Dedifferentiated amniotic fluid mesenchymal stem cell (primary cell): ENCODE data around the gene TRIM46.
"Not testable (repeated sequence)": the region's sequence is repeated elsewhere in the genome, so short reads cannot be mapped to it uniquely, and the experiment has no call there.

Experiments
- DNase-seq: peaks from one replicate; pipeline ENCODE4 v3.0.0-alpha.2; 2016; ENCODE audit errors: extremely low spot score

Gene TRIM46

GRCh38 chr1:155137154-155137949 lies 36.3 kb upstream of the TRIM46 start:
- no peak for DNase-seq

DNA sequence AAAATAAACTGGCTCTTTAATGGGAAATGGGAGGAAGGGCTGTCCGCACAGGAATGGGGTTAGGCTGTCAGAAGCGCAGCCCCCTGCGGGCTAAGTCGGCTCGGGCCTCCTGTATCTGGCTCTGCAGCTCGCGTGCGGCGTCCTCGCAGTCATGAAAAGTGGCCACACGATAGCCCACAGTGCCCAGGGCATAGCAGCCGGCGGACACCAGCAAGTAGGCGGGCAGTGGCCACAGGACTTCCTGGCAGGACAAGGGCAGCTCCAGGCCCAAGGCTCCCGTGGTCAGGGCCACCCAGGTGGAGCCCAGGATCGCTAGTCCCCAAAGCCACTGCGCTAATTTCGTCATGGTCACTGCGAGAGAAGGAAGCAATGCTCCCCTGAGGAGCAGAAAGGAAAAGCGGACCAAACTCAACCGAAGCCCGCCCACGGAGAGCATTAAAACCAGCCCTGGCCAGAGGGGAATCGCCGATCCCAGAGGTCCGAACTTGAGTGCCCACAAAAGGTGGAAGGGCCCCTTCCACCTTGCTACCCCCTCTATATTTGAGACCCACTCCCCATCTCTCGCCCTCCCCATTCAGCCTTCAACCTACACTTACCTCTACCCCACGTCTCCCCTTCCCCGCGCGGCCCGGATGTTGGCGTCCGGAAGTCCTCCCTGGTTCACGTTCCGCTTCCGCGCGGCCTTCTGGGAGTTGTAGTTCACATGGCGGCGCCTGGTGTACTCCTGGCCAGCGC lies 33.6 kb upstream of the TRIM46 start, which contains the start of gene DPM3:
Gene DPM3 (minus strand): TSS at position 637 of the 735 bp plus-strand sequence. CDS start 291 bp downstream, at position 346.
- peak; percentile 85 for DNase-seq

DNA sequence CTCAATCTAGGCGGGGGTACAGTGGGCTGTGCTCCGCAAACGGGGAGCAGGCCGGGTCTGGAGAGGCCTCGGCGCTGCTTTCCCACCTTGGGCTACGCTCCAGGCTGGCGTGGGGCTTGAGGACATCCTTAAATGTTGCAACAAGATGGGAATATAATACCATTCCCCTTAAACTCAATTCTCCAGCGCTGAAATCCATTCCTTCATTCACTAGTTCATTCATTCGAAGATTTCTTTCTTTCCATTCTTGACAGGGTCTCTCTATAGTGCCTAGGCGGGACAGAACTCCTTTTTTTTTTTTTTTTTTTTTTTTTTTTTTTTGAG lies 33.1 kb upstream of the TRIM46 start:
- DNase-seq: no peak

- DNase-seq: no peak
Measured at GRCh38 chr1:155141749-155142148, 31.9 kb upstream of the TRIM46 start.

DNA sequence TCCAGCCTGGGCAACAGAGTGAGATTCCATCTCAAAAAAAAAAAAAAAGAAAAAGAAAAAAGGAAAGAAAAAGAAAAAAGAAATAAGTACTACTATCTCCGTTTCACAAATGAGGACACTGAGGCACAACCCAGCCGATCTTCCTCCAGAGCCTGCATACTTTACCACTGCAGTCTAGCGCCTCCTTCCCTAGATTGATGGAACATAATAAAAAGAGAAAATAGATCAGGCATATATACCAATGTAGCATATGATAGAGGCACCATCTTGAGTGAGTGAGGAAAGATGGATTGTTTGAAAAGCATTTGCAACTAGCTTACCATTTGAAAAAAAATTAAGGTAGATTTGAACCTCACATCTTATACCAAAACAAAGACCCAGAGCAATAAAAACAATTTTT lies 28.2 kb upstream of the TRIM46 start:
- no peak for DNase-seq

DNA sequence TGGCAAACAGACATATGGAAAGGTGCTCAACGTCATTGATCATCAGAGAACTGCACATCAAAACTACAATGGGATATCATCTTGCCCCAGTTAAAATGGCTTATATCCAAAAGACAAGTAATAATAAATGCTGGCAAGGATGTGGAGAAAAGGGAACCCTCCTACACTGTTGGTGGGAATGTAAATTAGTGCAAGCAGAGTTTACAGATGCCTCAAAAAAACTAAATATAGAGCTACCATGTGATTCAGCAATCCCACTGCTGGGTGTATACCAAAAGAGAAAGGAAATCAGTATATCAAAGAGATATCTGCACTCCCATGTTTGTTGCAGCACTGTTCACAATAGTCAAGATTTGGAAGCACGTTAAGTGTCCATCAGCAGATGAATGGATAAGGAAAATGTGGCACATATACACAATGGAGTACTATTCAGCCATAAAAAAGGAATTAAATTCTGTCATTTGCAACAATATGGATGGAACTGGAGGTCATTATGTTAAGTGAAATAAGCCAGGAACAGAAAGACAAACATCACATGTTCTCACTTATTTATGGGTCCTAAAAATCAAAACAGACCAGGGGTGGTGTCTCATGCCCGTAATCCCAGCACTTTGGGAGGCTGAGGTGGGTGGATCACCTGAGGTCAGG lies 17.5 kb upstream of the TRIM46 start:
- not testable (repeated sequence) for DNase-seq

DNA sequence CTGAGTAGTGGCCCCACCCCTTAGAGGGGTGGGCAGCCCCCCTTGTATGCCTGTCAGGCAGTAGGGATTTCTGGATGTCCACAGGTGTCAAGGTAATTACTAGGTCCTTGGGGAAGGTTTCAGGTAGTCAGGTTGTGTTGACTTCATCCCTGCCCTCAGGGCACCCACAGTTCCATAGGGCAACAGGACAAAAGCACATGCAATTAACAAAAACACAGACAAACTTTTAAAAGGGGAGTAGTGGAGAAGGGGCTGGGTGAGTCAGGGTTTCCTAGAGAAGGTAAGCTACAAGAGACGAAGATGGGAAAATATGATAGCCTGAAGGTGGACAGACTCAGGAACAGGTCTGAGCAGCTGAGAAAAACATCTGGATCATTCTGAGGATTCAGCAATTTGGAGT lies 14.7 kb upstream of the TRIM46 start:
- no peak for DNase-seq

- no peak for DNase-seq
Measured at GRCh38 chr1:155160128-155160527, 13.5 kb upstream of the TRIM46 start.

- DNase-seq: not testable (repeated sequence)
Measured at GRCh38 chr1:155162631-155163030, 11.0 kb upstream of the TRIM46 start.

GRCh38 chr1:155163785-155164184 lies 9.9 kb upstream of the TRIM46 start:
- not testable (repeated sequence) for DNase-seq

DNA sequence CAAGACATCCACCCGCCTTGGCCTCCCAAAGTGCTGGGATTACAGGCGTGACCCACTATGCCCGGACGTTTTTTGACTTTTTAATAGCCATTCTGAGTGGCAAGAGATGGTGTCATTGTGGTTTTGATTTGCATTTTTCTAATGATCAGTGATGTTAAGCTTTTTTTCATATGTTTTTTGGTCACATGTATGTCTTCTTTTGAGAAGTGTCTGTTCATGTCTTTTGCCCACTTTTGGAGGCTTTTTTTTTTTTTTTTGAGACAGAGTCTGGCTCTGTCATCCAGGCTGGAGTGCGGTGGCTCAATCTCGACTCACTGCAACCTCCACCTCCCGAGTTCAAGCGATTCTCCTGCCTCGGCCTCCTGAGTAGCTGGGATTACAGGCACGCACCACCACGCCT lies 9.0 kb upstream of the TRIM46 start:
- DNase-seq: not testable (repeated sequence)

DNA sequence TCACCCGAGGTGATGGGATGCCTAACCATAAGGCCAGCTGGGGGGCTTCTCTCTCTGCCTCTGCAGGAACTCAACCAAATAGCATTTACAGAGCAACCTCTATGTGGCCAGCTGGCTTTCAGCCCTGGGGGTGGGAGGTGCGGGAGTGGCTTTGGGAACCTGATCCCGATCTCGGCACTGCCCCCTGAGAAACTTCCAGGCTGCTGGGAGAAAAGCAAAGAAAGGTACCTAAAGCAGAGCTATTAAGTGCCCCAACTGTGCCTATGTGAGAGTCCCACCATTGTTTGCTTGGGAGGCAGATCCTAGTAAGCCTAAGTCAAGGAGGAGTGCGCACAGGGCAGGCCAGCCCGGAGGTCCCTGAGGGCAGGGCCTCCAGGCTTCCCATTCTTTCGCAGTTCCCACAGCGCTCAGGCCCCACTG lies 7.6 kb upstream of the TRIM46 start:
- no peak for DNase-seq

- no peak for DNase-seq
Measured at GRCh38 chr1:155166471-155167165, 7.0 kb upstream of the TRIM46 start.

DNA sequence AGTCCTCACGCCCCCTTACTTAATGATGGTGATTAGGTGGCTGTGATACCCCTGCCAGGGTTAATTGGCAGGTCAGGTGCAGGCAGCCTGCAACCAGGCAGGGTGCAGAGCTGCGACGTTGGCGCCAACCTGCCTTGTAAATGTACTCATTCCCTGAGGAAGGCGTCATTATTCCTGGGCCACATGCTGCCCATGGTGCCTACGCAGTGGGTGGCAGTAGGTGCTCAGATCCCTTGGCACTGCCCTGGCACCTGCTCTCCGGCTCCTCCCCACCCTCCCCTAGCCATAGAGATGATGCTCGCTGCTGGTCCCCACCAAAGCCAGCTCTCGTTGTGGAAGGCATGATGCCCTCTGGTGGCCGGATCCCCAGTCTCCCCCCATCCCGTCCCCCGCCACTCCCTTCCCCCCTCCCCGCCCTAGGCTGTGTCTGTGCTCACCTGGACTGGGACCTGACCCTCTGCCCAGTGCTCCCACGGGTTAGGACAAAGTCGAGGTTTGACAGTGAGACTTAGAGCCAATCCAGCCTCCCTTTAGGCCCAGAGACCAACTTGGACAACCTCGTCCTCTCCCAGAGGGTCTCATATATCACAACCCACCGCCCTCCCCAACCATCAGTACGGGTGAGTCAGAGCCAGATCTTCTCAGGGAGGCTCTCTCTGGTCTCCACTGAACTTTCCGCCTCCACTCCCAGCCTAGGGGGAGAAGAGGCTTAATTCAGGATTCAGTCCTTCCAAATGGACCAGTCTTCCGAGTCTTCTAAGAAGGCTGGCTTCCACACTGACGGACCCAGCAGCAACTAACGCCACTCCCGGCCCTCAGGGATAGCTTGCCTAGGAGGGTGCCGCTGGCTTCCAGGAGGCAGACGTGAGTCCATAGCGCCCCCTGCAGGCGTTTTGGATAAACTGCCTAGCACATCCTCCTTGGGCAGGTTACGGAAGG lies 6.2 kb upstream of the TRIM46 start:
- DNase-seq: peak; percentile 69

GRCh38 chr1:155168105-155168445 lies 5.6 kb upstream of the TRIM46 start:
- DNase-seq: not testable (repeated sequence)

DNA sequence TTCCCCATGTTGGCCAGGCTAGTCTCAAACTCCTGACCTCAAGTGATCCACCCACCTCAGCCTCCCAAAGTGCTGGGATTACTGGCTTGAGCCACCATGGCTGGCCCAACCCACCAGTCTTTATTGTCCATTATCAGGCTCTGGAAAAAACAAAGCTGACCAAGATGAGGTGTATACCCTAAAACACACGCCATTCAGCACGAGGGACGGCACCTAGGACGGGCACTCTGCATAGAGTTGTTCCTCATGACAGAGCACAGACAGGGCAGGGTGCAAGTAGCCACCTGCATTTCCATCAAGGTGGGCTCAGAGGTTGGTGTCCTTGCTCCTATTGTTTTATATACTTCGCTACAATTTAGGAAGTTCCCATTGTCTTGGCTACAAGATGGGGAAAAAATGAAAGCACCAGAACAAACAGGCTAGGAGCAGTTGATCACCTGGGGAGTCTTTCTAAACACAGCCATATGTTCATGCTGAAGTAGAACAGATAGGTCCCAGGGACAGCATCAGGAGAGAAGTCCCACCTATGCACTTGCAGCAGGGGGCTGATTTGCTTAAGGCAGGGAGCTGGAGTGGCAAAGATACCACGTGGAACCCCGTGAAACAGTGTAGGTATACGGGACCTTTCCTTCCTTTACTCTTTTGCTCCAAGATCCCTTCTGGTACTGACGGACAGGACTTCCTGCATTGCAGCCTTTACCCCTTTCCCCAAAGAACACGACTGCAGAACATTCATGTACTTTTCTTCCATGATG lies 5.0 kb upstream of the TRIM46 start:
- no peak for DNase-seq

- no peak for DNase-seq
Measured at GRCh38 chr1:155169541-155169940, 4.1 kb upstream of the TRIM46 start.

DNA sequence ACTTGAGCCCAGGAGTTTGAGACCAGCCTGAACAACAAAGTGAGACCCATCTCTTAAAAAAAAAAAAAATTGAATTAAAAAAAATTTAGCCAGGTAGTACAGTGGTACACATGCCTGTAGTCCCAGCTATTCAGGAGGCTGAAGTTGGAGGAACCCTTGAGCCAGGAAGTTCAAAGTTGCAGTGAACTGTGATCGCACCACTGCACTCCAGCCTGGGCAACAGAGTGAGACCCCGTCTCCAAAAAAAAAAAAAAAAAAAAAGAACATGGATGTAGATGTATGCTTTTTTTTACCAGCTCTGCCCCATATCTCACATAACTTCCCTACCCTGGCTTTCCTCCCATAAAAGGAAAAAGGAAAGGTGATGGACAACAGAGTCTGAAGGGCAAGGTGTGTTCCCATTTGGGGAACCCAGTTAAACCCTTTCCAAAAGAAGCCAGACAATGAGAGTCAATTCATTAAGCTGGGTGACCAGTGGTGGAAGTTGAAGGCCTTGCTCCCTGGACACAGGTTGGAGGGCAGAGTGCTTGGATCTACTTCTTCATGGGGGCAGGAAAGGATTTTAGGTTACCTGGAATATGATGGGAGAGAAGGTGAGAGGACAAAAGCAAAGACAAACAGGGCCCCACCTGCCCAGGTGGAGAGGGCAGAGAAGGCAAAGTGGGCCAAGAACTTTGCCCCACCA lies 3.4 kb upstream of the TRIM46 start:
- DNase-seq: no peak

GRCh38 chr1:155170806-155171205 lies 2.8 kb upstream of the TRIM46 start:
- no peak for DNase-seq
